Kidney (tissue), 14 donors: ENCODE results near the gene AQP1. TPM values are rescaled to one million over a fixed set of nuclear protein-coding genes. Genes with fewer than 3 reads are reported as not detected.

ENCODE experiments used
- DNase-seq, 5 donors: peaks; one replicate each; pipeline ENCODE4 v3.0.0-alpha.2; 2013 to 2020
- FAIRE-seq: peaks from 2 replicates; lab custom pipeline; 2012; peaks lifted over from hg19 to GRCh38; lab: Jason Lieb, UNC
- H3K27ac ChIP-seq, 2 donors: one replicate each; pipeline ENCODE4 v1.7.0; 2013; ENCODE audit warnings: low read depth in 2 of 2, low read length in 2 of 2, inconsistent platforms in 1 of 2
- H3K27me3 ChIP-seq: one replicate; pipeline ENCODE4 v1.7.1; 2013; ENCODE audit warnings: low read length, inconsistent platforms; ENCODE audit not compliant: control insufficient read depth, insufficient read depth
- H3K36me3 ChIP-seq, 3 donors: one replicate each; pipeline versions ENCODE4 v1.7.0 to v1.7.1; 2013; ENCODE audit warnings: low read length in 3 of 3, control low read depth in 1 of 3, inconsistent platforms in 1 of 3; ENCODE audit not compliant: insufficient read depth in 3 of 3, control insufficient read depth in 2 of 3
- H3K4me1 ChIP-seq, 3 donors: one replicate each; pipeline versions ENCODE4 v1.7.0 to v1.7.1; 2013; ENCODE audit warnings: low read length in 3 of 3, inconsistent platforms in 1 of 3, low read depth in 1 of 3; ENCODE audit not compliant: control insufficient read depth in 2 of 3, insufficient read depth in 2 of 3
- H3K4me3 ChIP-seq, 3 donors: one replicate each; pipeline versions ENCODE4 v1.7.0 to v1.8.1; 2013; ENCODE audit warnings: low read length in 3 of 3, control low read depth in 1 of 3, inconsistent platforms in 1 of 3
- H3K9ac ChIP-seq, 3 donors: one replicate each; pipeline versions ENCODE4 v1.7.0 to v1.7.1; 2013; ENCODE audit warnings: low read length in 3 of 3, control low read depth in 1 of 3, inconsistent platforms in 1 of 3
- H3K9me3 ChIP-seq, 3 donors: one replicate each; pipeline versions ENCODE4 v1.7.0 to v1.7.1; 2013; ENCODE audit warnings: low read length in 3 of 3, control low read depth in 1 of 3, inconsistent platforms in 1 of 3; ENCODE audit not compliant: control insufficient read depth in 2 of 3, insufficient read depth in 1 of 3
- CTCF ChIP-seq: IDR thresholded peaks from 3 replicates; pipeline ENCODE4 v1.5.1; 2012; ENCODE audit warnings: mild to moderate bottlenecking, moderate library complexity, borderline replicate concordance; ENCODE audit not compliant: insufficient read depth; ENCODE audit errors: extremely low read depth
- intact Hi-C: fragments of 100-400 bp; cut with DNase I; formaldehyde crosslinking; loops from one replicate; pipeline ENCODE4 v1.11.1; 2022
- polyA plus RNA-seq: library from polyadenylated mRNA; stranded (reverse); fragments of 350-450 nt; fragmentation: Illumina TruSeq; extraction: RNeasy Lipid Tissue Mini Kit (QIAGEN cat#74804); gene quantifications from one replicate; pipeline ENCODE4 v1.2.3, GENCODE V29; 2014; ENCODE audit warnings: low read depth, low replicate concordance; ENCODE audit not compliant: insufficient read depth
- total RNA-seq: library from RNA; stranded (reverse); fragmentation: NEBNext Ultra II Directional; extraction: Animal tissue kit (Norgen Biotek cat#: 25700); gene quantifications from one replicate; pipeline ENCODE4 v1.2.1, GENCODE V29; 2021
- donor health status: control.
- donor health status: control.
- donor health status: control.
- donor health status: control.
- donor health status: control.
- donor health status: DM: yes; HTN: yes; CAD: no.
- donor health status: Normal renal cell carcinoma (clear cell type).

The AQP1 gene
- total and polyA plus RNA-seq, 2 donors from 2014 or later, result 291 to 617 TPM

GRCh38 chr7:30930621-30931020 is 19.0 kb downstream of the AQP1 start:
- peak in 3 of 5 donors; percentile 11 to 36 (median 34) for DNase-seq
- Histone ChIP-seq H3K9me3 (peaks cover 0 to 9% (median 0%) of the 10 kb centered on the region in 3 donors), H3K9ac (no peak overlapping the region), H3K27me3 (no peaks in the 10 kb centered on the region), H3K4me3 (no peak overlapping the region), H3K36me3 (peaks cover 0 to 7% (median 0%) of the 10 kb centered on the region in 3 donors), H3K4me1 (peaks cover 0 to 19% (median 7%) of the 10 kb centered on the region in 3 donors), H3K27ac (peak overlapping the region; percentile 50 to 61)
- no peak for FAIRE-seq
- TF ChIP-seq CTCF, result no peak
- intact Hi-C loops, result no loop called here

GRCh38 chr7:30931161-30931928 is 19.7 kb downstream of the AQP1 start:
- Histone ChIP-seq H3K4me1 (peaks cover 0 to 19% (median 7%) of the 10 kb centered on the region in 3 donors), H3K36me3 (no peaks in the 10 kb centered on the region), H3K27ac (peak overlapping the region; percentile 55 to 78), H3K4me3 (peak overlapping the region in 1 of 3 donors; percentile 51), H3K9ac (peak overlapping the region in 1 of 3 donors; percentile 55), H3K27me3 (no peaks in the 10 kb centered on the region), H3K9me3 (peaks cover 0 to 9% (median 0%) of the 10 kb centered on the region in 3 donors)
- FAIRE-seq, result no peak
- TF ChIP-seq CTCF, result no peak
- intact Hi-C loops, result no loop called here
- DNase-seq, result peak; percentile 52 to 74 (median 66)

- Histone ChIP-seq H3K27me3 (no peaks in the 10 kb centered on the region), H3K4me1 (peaks cover 0 to 25% (median 10%) of the 10 kb centered on the region in 3 donors), H3K9me3 (peaks cover 0 to 4% (median 0%) of the 10 kb centered on the region in 3 donors), H3K27ac (peak overlapping the region; percentile 55 to 78), H3K36me3 (no peaks in the 10 kb centered on the region), H3K9ac (peak overlapping the region in 1 of 3 donors; percentile 55), H3K4me3 (peak overlapping the region in 1 of 3 donors; percentile 51)
- intact Hi-C loops, result no loop called here
- peak in 1 of 5 donors; percentile 32 for DNase-seq
- FAIRE-seq, result no peak
- TF ChIP-seq CTCF, result no peak
Measured at GRCh38 chr7:30931929-30932540, 20.4 kb downstream of the AQP1 start.
